ENCODE measurements around the gene SERPINA5.

GRCh38 chr14:94638339-94638738, 57.1 kb downstream of the SERPINA5 start:
- no peak for TF ChIP-seq CTCF (IDR thresholded peaks at IDR 0.05)
- TF ChIP-seq POLR2A (IDR thresholded peaks at IDR 0.05): no peak

Data from testis (tissue), 2 donors.